Stimulated activated CD4-positive, alpha-beta T cell treated with anti-CD3 and anti-CD28 coated beads, Interleukin-12 subunit alpha, Interleukin-12 subunit beta, amount 100 ng/mL, for 48 hours (primary cell): ENCODE measurements around the gene AOAH.

ENCODE experiments used
- DNase-seq, 3 donors: peaks; one replicate each; pipeline ENCODE4 v3.0.0-alpha.2; 2020; ENCODE audit warnings: low read depth in 2 of 3, low spot score in 1 of 3

The AOAH gene

DNA sequence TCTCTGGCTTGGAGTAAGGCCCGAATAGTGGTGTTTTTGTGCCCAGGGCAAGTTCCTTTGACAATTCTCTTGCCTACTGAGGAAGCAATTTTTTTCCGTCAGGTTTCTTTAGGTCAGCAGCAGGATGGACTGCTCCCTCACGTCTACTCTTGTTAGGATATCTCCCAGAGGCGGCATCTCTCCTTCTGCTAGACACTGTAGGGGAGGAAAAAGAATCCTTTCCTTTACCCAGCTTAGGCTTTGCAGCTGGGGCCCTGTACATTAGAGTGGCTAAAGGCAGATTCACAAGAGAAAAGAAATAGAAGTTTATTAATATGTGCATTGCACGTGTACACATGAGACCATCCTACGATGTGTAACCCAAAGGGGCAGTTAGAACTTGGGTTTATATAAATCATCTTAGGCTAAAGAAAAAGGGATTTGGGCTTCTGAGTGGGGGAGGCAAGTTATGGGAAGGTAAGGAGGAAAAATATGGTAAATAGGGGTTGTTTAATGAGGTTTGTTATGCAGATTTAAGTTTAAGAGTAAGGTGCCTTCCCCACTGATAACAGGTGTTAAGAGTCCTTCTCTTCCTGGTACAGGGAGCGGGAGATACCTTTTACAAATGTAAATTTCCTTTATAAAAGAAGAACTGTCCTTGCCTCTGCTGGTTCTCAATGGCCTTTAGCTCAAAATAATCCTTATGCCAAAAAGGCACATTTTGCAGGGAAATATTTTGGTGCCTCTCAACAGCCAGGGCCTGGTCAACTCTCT lies 156.4 kb downstream of the AOAH start:
- DNase-seq, result no peak

DNA sequence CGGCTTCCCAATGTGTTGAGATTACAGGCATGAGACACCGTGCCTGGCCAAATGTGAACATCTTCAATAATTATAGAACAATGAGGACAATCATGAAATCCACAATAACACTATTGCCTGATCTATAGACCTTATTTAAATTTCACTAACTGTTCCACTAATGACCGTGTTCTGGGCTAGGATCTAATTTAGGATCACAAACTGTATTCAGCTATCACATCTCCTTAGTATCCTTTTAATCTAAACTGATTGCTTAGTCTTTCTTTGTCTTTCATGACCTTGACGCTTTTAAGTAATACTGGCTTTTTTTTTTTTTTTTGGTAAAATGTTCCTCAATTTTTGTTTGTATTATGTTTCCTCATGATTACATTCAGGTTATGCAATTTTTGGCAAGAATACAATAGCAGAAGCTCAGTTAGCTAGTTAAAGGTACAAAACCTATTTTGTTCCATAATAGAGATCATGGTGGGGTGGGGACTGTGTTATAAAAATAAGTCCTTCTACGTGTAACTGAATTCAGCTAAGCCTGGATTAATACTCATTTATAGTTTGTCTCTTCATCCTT lies 158.4 kb downstream of the AOAH start:
- DNase-seq, result no peak

DNA sequence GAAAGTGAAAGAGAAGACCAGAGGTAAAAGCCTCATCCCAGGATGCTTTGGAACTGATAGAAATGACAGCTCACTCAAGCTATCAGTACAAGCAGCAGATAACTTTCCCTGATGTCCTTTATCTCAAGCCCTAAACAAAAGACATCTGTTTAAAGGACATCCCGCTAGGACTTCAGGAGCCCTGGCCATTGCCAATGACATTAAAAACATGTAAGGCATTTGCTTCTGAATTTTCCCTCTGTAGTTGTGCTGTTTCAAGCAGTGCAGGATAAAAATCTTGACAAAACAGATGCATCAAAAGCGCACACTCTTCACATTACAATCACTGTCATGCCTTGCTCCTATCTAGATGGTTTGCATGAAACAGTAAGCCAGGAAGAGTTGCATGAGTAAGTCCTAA lies 159.8 kb downstream of the AOAH start:
- no peak for DNase-seq

DNA sequence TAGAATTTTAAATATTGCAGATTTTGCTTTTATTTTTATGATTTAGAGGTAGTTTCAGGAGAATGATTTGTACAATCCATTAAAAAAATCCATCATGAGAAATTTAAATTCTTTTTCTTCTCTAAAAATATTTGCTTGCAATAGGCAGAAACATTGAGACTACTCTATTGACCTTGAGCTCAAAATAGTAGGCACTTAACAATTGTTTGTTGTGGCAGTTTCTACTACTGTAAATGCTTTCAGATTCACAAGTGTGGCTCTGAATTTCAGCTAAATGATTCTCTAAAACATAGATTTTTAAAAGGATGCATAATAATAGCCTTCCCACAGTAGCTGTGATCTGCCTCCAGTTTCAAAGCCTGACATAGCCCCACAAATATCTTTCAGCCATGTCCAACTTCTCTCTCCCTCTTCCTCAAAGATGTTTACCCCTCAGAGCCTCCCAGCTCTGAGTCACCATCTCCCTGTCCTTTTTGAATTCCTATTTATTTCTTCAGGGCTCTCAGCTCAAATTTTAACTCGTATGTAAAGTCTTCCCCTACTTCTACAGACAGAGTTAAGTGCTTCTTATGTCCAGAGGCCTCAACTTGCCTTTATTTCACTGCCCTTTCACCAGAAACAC lies 160.5 kb downstream of the AOAH start:
- DNase-seq, result no peak

DNA sequence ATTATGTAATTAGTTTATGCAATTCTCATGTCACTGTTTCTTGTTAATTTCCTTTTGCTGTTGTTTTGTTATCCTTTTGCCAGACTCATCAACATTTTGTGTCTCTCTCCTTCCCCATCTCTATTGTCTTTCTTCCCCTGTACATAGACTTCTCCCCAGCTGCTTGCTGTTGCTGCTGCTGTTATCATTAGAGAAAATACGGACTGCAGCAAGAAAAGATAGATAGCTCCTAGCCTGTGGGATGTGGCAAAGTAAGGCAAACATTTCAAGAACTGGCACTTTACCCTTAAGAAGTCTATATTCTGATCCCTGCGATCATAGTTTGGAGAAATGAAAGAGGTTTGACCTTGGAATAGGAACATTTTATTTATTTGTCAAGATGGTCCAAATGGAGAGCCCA lies 162.2 kb downstream of the AOAH start:
- DNase-seq, result no peak

DNA sequence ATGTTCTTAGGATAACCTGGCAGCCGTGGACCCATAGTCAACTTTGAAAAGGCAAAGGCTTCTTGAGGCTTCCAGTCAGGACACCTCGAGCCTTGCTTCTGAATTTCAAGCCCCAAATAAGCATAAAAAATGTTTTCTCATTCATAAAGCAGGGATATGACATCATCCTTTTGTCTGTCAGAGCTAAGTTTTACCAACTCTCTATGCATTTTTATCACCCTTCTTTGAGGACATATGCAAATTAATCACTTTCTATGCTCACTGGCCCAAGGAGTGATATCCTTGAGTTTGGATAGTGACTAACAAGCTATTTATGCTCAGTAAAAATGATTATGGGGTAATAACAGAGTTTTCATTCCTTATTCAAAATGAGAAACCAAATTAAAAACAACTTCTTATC lies 175.3 kb downstream of the AOAH start:
- DNase-seq, result no peak

DNA sequence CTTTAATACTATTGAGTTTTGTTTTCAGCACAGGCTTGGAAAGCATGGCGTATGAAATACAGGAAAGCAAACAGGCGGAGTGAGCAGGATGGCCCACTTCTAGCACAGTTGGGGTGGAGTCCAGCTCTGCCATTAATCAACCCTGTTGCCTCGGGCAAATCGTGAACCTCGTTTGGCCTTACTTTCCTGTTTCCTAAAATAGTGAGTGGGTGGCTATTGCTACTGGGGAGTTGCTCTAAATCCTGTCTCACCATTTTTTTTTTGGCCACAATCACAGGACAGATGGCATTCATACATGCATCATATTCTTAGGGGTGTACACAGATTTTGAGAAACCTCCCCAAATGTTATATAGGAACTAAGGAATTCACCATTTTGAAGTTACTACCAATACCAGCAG lies 176.9 kb downstream of the AOAH start:
- no peak for DNase-seq

DNA sequence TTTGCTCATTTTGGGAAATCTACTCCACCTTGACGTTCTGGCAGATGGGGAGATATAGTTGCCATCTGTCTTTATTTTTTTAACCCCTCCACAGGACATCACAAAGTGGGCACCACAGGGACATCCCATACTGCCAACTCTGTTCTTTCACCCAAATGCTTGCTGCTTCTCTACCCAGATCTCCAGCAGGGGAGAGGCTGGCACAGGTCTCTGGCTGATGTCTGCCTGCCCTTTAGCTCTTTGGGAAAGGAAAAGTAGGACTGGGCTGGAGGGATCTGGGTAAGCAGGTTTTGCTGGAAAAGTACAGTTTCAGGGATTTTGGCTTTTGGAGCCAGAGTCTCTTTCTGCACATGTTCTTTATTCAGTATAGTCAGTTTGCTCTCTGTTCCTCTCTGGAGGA lies 178.0 kb downstream of the AOAH start:
- DNase-seq, result no peak

DNA sequence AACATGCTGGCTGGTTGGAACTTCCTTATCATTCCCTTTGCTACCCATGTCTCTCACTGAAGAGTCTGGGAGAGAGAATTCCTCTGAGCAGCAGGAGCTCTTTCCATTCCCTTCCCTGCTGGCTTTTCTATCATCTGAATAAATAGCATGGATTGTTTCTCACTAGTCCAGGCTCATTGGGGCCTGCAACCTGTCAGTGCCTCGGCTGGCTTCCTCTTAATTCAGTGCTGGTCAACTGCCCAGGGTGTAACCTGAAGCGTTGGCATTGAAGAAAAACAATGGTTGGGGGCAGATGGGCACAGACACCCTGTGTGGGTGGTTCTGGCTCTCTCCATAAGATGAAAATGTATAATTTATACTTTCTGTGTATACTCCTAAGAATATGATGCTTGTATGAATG lies 179.0 kb downstream of the AOAH start:
- no peak for DNase-seq

DNA sequence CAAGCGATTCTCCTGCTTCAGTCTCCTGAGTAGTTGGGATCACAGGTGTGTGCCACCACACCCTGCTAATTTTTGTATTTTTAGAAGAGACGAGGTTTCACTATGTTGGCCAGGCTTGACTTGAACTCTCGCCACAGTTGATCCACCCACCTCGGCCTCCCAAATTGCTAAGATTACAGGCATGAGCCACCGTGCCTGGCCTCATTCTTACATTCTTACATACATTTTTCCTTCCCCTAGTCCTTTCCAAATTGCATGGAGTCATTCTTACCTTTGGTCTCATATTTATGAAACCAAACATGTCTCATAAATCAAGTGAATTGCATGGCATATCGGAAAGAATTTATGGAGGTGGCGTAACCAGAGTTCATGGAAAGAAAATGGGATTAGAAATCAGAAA lies 186.2 kb downstream of the AOAH start:
- no peak for DNase-seq

DNA sequence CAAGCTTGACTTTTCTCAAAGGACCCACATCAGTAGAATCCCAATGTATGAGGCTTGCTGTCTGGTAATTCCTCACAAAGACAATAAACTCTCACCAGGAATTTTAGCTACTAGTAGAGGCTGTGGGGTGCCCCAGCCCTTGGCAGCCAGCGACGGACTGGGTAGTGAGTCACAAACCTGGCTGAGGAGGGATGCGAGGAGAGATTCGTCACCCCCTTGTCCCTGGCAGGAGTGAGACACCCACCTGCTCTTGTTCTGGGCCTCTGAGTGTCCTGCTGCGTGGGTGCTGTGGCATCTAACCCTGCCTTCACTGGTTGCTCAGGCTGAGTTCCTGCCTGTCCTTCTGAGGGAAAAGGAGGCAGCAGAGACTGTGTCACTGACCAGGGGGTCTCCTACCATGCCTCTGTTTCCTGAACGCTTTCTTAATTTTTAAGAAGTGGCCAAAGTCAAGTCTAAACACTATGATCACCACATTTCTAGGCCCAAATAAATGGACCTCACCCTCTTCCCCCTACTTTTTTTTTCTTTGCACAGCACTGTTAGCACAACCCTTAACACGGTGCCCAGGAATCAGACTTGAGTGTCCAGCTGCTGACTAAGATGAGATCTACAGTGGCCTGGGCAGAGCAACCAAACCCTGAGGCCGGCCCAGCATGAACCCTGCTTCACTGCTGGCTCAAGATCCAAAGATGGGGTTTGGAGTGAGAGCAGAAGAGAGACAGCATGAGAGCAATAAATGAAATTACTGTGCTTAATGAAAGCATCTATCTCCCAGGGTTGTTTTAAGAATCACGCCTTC lies 188.2 kb downstream of the AOAH start:
- no peak for DNase-seq

DNA sequence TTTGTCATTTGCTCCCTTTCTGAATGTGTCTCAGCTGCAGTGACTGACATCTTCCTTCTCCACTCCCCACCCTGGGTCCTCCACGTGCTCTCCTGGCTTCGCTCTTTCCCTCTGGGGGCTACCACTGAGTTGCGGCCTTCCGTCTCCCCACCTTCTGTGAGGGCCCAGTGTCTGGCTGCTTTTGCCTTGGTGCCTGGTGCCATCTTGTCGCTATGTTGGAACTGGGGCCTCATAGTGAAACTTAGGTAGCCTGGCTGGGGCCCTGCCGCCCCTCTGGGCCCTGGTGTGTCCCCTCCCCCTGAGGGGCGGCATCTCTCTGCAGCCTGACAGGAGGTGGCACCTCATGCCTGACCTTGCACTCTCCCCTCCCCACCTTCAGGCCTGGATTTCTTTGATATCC lies 190.6 kb downstream of the AOAH start:
- DNase-seq, result no peak

DNA sequence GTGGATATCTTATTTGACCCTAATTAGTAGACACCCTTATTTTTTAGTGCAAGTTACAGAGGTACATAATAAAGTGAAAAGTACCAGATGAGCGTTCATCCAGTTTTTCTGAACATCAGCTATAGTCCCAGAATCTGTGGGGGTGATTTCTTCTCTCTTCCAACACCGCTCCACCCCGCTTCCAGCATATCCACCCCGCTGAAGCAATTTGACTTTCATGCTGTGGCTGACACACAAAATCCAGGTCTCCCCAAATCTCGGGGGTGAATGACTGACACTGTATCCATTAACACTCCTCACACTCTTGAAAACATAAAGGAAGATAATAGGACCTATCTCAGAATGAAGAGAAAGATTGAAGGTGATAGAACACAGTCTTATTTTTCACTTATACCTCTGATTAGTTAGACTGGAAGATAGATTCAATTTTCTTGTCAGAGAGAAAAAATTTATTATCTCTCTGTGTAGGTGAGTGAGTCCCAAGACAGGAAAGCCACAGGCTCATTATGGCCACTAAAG lies 191.3 kb downstream of the AOAH start:
- no peak for DNase-seq

DNA sequence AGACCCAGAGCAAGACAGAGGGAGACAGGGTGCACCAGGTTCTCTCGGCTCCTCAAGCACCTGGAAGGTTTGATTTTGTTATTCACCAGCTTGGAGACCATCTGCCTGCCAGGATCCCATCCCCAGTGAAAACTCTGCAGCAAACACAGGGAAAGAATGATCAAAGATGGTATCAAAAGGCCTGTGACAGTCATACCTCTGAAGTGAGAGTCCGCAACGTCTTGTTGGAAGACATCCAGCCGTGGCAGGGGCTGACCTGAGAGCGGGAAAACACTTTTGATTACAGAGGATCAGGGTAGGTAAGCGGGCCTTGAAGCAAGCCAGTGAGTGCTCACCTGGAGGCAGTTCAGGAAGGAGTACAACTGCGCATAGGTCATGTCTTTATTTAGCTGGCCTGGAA lies 192.3 kb downstream of the AOAH start:
- DNase-seq, result no peak

DNA sequence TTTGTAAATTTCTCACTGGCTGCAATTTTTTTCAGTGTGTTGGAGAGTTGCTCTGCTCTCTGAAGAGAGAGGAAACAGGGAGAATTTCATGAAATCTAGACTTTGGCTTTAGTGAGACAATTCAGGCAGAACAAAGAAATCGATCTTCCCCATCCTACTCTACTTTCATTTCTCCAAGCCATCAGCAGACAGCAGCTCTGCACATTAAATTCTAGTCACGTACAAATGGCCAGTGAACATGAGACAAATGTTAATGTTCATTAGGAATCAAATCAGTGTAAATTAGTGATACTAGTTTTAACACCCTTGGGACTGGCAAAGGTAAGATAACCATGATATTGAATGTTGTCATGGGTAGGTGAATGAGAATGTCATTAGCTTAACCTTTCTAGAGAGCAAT lies 193.8 kb downstream of the AOAH start:
- DNase-seq, result no peak

DNA sequence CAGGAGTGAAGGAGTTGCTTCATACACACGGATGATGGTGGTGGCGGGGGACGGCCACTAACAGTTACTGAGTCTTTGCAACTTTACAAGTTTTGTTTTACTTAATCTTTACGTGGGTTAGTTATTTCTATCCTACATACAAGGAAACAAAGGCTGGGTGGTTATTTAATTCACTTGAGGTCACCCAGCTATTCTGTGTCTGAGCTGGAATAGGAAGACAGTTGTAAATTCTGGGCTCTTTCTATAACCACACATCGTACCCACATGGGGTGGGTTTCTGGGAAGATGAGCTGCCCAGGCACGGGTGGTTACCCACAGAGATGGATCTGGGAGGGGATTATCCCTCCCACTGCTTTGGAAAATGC lies 196.8 kb downstream of the AOAH start:
- DNase-seq, result no peak

DNA sequence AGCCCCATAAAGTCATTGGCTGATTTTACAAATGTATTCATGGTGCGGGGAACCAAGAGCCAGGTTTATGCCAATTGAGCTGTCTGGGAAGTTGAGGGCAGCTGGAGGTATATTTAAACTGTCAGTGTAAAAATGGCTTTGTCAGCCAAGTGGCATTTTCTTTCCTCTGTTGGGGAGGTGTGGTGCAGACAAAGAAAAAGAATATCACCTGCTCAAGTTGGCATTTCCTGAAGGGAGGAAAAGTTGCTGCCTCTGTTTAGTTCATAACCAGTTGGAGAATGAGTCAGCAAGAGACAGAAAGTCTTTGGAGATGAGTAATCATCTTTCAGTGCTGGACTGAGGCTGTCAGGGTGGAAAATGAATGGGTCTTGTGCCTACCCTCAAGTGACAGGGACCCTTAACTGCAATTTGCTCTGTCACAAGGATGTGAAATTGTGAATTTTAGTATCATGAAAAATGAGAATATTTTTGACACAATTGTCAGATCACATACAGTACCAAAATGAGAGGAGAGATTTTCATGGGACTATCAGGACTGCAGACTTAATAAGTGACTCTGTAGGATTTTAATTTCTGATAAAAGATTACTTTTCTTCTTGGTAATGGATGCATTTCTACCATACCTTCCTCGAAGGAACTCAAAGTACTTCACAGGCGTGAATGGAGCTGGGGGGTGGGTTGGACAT lies 197.3 kb downstream of the AOAH start:
- no peak for DNase-seq

DNA sequence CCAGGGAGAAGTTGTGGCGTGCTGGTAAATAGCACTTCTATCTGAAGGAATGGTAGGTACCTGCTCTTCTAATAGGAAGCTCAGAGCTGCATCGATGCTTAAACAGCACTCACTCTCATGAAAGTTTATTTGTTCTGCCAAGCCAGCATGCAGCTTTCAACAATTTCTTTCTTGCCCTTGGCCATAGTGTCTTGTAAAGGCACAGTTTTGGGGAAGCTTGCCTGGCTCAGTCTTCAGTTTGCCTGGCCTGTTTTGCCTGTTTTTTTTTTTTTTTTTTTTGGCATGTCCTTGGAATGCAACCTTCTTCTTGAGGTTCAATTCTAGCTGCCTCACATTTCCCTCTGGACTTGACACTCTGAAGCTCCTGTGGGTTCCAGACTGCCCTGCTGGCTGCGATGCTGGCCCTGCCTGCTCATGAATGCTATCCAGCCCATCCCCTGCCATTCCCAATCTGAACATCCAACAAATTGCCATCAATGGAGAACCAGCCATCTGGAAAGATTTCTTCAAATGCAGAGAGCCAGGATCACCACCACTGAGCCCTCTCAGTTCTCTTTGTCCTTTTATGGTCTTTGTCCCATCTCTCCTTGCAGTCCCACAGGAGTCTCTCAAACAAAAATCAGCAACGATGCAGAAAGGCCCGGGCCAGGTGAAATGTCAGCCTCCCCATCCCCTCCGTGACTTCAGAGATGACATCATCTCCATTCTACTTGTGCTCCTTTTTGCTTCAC lies 200.8 kb downstream of the AOAH start:
- DNase-seq, result no peak

DNA sequence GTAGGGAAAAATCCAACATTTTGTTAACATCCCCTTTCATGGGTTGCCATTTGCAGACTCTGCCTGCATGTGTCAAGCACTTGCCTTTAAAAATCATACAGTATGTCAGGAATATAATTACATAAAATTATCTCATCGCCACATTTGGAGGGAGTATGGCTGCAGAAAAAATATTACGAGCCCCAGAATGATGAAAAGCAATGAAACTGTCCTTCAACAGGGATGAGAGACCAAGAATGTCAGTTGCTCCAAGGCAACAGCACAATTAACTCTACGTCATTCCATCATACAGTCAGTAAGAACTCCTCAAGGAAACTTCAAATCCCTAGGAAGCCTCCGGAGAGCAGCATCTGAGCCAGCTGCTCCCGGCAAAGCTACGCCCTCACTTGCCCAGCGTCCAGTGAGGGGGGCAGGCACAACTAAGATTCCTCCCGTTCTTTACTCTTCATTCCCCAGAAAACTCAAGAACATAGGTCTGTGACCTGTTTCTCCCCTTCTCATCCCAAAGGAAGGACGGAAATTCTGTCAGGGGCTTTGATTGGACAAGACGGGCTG lies 201.8 kb downstream of the AOAH start:
- no peak for DNase-seq

DNA sequence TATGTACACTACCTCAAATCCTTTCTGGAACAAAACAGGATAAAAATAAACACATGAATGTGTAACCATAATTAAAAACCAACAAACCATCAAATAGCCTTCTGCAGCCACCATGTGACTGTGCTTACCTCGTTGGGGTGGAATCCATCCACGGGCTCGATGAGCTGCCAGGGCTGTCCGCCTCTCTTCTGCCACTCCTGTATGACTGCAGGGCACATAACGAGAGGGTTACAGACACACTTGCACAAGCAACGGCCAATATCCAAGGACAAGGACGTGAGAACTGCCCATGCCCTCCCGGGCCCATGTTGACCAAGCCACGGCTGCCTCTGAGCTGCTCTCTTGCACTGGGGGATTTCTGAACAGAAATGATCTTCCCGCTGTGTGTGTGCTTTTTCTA lies 202.4 kb downstream of the AOAH start:
- DNase-seq, result no peak
